Right lobe of liver (tissue), 4 donors: ENCODE measurements around the gene KDM4B.

Experiments used
- POLR2A ChIP-seq: fragments of 450-650 bp; IDR thresholded peaks from one replicate; pipeline ENCODE4 v1.6.1; 2017; ENCODE audit warnings: antibody characterized with exemption, mild to moderate bottlenecking
- TF ChIP-seq, protein P1 (sequence below), 4 donors: fragments of 200-600 bp in 3 of 4; fragments of 450-650 bp in 1 of 4; IDR thresholded peaks; one replicate each; pipeline versions ENCODE4 v1.5.1 to v1.8.0; 2016 to 2022; ENCODE audit warnings: antibody characterized with exemption in 4 of 4, mild to moderate bottlenecking in 2 of 4
- donor health status: DM: no; HTN: no; CAD: no.
- donor health status: DM: no; HTN: no; CAD: no.
- donor health status: DM: no; HTN: yes; CAD: no.

DNA sequence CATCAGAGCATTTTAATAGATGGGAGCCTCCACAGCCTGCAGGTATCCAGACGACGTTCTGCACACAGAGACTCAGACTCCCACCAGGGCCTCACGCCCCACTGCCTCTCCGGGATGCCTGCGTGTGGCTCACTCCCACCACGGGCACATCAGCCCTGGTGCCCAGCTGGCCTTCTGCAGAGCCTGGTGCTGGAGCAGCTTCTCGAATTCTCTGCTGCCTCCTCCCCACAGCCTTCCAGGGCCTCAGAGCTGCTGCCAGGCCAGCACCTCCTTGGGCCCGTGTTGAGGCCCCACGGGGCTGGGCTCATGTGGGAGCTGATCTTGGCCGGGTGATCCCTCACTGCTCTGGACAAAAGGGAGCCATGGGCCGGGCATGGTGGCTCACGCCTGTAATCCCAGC lies 90.9 kb downstream of the KDM4B start:
- TF ChIP-seq, protein P1, sequence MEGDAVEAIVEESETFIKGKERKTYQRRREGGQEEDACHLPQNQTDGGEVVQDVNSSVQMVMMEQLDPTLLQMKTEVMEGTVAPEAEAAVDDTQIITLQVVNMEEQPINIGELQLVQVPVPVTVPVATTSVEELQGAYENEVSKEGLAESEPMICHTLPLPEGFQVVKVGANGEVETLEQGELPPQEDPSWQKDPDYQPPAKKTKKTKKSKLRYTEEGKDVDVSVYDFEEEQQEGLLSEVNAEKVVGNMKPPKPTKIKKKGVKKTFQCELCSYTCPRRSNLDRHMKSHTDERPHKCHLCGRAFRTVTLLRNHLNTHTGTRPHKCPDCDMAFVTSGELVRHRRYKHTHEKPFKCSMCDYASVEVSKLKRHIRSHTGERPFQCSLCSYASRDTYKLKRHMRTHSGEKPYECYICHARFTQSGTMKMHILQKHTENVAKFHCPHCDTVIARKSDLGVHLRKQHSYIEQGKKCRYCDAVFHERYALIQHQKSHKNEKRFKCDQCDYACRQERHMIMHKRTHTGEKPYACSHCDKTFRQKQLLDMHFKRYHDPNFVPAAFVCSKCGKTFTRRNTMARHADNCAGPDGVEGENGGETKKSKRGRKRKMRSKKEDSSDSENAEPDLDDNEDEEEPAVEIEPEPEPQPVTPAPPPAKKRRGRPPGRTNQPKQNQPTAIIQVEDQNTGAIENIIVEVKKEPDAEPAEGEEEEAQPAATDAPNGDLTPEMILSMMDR (IDR thresholded peaks at IDR 0.05), result no peak
- no peak for TF ChIP-seq POLR2A
